ENCODE measurements around the gene COL4A6.

COL4A6 gene

GRCh38 chrX:108117988-108118387 lies 320.2 kb downstream of the COL4A6 start:
- TF ChIP-seq CTCF (conservative IDR thresholded peaks at IDR 0.05) (no peak), ZFX (IDR thresholded peaks at IDR 0.05) (no peak)
- no peak overlapping the region for H3K27ac ChIP-seq

GRCh38 chrX:108114541-108114940 lies 323.7 kb downstream of the COL4A6 start:
- no peak for TF ChIP-seq CTCF (conservative IDR thresholded peaks at IDR 0.05)
- TF ChIP-seq ZFX (IDR thresholded peaks at IDR 0.05) = no peak

More at GRCh38 chrX:108114541-108114940, 323.7 kb downstream of the COL4A6 start:
- no peak overlapping the region for H3K27ac ChIP-seq

All from C4-2B (cell line).